Prostate gland (tissue), 2 donors: ENCODE results near the gene TBC1D22A.

ENCODE experiments used
- POLR2A ChIP-seq: fragments of 450-650 bp; IDR thresholded peaks from one replicate; pipeline ENCODE4 v1.6.1; 2016; ENCODE audit warnings: antibody characterized with exemption, mild to moderate bottlenecking
- POLR2AphosphoS5 ChIP-seq: sonication (generic); formaldehyde crosslinking; IDR thresholded peaks from one replicate; pipeline ENCODE4 v1.6.1; 2017; ENCODE audit warnings: antibody characterized with exemption
- TF ChIP-seq, protein P1 (sequence below), 4 experiments: fragments of 200-600 bp in 2 of 4; fragments of 450-650 bp in 2 of 4; sonication (generic) in 2 of 4; IDR thresholded peaks; 1 replicate in 3 of 4; 2 replicates in 1 of 4; pipeline ENCODE4 v1.5.1; 2016 to 2019; ENCODE audit warnings: antibody characterized with exemption in 4 of 4, mild to moderate bottlenecking in 2 of 4, moderate library complexity in 2 of 4

DNA sequence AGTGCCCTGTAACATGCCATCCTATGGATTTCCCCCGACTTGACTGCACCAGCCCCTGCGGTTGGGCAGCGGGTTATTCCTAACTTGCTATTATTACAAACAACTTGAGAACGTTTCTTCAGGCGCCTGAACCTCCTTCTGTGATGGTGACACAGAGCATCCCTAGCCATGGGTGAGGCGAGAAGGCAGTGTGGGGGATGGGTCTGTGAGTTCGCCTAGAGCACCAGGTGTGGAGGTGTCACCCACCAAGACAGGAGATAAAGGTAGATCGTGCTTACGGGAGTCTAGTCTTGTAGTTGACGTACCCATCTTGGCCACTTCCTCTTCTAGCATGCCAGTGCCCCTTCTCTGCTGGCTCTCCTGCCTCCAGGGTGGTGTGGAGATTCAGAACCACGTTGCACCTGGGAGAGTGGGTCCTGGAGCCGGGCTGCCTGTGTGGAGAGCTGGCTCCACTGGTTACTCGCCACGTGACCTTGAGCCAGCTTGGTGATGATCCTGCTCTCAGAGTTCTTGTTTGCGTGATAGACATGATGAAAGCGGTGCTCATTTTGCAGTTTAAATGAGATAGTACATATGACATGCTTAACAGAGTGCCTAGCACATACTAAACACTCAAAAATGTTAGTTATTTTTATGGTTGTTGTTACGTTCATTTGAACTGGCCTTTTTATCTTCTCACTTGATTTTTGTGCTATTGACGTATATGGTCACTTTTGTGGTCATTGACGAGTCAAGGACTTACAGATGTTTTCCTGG is 37.8 kb downstream of the TBC1D22A start:
- TF ChIP-seq, protein P1, sequence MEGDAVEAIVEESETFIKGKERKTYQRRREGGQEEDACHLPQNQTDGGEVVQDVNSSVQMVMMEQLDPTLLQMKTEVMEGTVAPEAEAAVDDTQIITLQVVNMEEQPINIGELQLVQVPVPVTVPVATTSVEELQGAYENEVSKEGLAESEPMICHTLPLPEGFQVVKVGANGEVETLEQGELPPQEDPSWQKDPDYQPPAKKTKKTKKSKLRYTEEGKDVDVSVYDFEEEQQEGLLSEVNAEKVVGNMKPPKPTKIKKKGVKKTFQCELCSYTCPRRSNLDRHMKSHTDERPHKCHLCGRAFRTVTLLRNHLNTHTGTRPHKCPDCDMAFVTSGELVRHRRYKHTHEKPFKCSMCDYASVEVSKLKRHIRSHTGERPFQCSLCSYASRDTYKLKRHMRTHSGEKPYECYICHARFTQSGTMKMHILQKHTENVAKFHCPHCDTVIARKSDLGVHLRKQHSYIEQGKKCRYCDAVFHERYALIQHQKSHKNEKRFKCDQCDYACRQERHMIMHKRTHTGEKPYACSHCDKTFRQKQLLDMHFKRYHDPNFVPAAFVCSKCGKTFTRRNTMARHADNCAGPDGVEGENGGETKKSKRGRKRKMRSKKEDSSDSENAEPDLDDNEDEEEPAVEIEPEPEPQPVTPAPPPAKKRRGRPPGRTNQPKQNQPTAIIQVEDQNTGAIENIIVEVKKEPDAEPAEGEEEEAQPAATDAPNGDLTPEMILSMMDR (IDR thresholded peaks at IDR 0.05) = no peak
- TF ChIP-seq POLR2AphosphoS5 = no peak
- TF ChIP-seq POLR2A = no peak
